HG03025 (cell line): ENCODE results near the gene C6orf52.
"Not testable (repeated sequence)": the region's sequence is repeated elsewhere in the genome, so short reads cannot be mapped to it uniquely, and the experiment has no call there.

Experiments used
- ATAC-seq: cut with Tn5 transposase; IDR thresholded peaks from one replicate; pipeline ENCODE4 v1.9.1; 2021; ENCODE audit warnings: mild to moderate bottlenecking, moderate library complexity; ENCODE audit not compliant: unreplicated experiment, low FRiP score

The C6orf52 gene

GRCh38 chr6:10694302-10695085, at the start of gene C6orf52, which contains the start of gene PAK1IP1:
C6orf52 (minus strand) TSS chr6:10694616; CDS start chr6:10687550, 7,066 bp downstream.
PAK1IP1 (plus strand) TSS chr6:10694972; CDS start chr6:10694986, 14 bp downstream.
- peak; percentile 97 for ATAC-seq

DNA sequence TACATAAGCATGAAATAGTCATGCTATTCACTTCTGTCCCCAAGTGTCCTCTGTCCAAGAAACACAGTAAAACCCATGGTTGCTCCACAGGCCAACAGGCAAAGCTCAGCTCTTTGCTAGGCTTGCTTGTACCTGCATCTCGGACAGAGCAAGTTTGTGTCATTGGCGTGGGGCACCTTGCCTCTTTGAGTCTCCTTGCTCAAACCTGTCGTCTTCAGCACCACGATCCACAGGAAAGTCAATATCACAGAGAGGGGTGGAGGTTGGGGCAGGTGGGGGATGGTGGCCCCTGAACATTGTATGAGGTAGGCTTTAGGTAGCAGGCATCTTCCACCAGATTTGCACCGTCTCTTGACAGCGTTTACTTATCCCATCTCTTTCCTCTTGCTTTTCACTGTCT, 49.1 kb upstream of the C6orf52 start:
- ATAC-seq = no peak

GRCh38 chr6:10742251-10742650, 47.8 kb upstream of the C6orf52 start:
- ATAC-seq = no peak

DNA sequence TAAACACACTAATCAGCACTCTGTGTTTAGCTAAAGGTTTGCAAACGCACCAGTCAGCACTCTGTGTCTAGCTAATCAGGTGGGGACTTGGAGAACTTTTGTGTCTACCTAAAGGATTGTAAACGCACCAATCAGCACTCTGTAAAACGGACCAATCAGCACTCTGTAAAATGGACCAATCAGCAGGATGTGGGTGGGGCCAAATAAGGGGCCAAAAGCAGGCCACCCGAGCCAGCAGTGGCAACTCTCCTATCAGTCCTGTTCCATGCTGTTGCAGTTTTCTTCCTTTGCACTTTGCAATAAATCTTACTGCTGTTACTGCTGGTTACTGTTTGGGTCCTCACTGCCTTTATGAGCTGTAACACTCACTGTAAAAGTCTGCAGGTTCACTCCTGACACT, 47.2 kb upstream of the C6orf52 start:
- ATAC-seq = not testable (repeated sequence)

- no peak for ATAC-seq
These were observed 45.6 kb upstream of the C6orf52 start for GRCh38 chr6:10740061-10740460.

DNA sequence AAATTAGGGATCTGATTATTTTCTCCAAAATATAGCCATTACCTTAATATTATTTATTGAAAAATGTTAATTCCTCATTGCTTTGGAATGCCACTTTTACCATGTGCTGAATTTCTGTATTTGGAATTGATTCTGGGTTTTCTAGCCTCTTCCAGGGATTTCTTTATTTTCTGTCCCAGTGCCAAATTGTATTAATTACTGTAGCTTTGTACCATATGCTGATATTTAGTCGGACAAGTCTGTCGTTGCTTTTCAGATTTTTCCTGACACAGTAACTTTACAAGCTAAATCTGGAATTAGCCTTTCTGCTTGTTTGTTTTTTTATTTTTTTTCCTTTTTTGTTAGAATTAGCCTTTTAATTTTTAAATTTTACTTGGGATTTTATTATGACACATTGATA, 42.3 kb upstream of the C6orf52 start:
- no peak for ATAC-seq

DNA sequence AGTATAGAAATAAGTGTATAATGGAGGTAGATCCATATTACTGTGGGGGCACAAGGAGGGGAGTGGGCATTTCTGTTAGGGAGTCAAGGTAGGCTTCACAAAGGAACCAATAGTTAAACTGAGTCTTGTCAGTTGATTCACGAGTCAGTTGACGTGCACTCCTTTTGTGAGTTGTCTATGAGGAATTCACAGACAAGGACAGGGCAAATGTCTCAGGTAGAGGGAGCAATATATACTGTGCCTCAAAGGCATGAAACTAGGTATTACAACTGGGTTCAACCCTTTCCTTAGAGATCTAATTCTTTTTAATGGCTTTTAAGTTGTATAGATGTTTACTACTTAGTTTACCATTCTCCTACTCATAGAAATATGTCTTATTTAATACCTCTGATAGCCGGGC, 39.4 kb upstream of the C6orf52 start:
- ATAC-seq = no peak

DNA sequence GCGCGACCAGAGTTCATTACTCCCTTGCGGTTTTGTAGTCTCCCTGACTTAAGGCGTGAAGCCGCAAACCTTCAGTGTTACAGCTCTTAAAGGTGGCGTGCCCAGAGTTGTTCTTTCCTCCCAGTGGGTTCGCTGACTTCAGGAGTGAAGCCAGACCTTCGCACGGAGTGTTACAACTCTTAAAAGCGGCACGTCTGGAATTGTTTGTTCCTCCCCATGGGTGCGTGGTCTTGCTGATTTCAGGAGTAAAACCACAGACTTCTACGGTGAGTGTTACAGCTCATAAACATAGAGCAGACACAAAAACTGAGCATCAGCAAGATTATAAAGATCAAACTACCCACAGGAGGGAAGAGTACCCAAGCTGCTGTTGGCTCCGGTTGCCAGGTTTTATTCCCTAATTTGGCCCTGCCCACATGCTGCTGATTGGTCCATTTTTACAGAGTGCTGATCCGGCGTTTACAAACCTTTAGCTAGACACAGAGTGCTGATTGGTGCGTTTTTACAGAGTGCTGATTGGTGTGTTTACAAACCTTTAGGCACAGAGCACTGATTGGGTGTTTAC, 38.8 kb upstream of the C6orf52 start:
- no peak for ATAC-seq

DNA sequence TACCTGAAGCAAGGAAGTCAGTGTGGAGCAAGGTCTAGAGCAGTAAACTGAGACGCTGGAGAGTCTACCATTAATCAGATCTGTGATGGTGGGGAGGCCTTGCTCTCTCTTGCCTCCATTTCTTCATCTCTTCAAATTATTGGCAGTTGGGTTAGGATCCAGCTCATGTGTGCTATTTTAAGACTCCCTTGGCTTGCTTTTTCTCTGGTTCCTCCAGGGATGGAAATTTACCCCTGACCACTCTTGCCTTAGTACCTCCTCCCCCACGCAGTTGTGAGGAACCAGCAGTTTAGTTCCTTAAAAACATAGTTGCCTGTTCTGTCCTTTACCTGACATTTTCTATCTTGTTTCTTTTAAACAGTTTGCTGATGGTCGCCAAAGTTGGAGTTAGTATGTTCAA, 35.8 kb upstream of the C6orf52 start:
- no peak for ATAC-seq

- ATAC-seq = no peak
These were observed 31.3 kb upstream of the C6orf52 start for GRCh38 chr6:10725716-10726115.

- ATAC-seq = no peak
These were observed 30.6 kb upstream of the C6orf52 start for GRCh38 chr6:10725044-10725443.

DNA sequence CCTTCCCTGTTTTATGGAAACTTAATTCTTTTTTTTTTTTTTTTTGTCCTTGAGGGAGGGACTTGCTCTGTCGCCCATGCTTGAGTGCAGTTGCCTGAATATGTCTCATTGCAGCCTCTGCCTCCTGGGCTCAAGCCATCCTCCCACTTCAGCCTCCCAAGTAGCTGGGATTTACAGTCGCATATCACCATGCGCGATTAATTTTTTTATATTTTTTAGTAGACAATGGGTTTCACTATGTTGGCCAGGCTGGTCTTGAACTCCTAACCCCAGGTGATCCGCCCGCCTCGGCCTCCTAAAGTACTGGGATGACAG, 29.1 kb upstream of the C6orf52 start:
- no peak for ATAC-seq

- peak; percentile 99 for ATAC-seq
These were observed 28.6 kb upstream of the C6orf52 start, which contains the start of gene TMEM14C for GRCh38 chr6:10722820-10723566. TMEM14C (plus strand) TSS chr6:10723070; CDS start chr6:10724614, 1,544 bp downstream.

GRCh38 chr6:10722570-10722819, 28.1 kb upstream of the C6orf52 start:
- ATAC-seq = no peak

GRCh38 chr6:10721850-10722569, 27.6 kb upstream of the C6orf52 start:
- ATAC-seq = no peak

DNA sequence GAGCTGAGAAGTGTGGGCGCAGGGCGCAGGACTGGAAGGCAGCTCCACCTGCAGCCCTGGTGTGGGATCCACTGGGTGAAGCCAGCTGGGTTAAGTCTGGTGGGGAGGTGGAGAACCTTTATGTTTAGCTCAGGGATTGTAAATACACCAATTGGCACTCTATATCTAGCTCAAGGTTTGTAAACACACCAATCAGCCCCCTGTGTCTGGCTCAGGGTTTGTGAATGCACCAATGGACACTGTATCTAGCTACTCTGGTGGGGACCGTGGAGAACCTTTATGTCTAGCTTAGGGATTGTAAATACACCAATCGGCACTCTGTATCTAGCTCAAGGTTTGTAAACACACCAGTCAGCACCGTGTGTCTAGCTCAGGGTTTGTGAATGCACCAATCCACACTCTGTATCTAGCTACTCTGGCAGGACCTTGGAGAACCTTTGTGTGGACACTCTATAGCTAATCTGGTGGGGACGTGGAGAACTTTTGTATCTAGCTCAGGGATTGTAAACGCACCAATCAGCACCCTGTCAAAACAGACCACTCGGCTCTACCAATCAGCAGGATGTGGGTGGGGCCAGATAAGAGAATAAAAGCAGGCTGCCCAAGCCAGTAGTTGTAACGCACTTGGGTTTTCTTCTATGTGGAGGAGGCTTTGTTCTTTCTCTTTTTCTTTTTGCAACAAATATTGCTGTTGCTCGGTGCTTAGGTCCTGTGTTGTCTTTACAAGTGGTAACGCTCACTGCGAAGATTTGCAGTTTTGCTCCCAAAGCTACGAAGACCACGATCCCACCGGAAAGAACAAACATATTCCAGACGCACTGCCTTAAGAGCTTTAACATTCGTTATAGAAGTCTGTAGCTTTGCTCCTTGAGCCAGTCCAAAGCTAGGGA, 26.8 kb upstream of the C6orf52 start:
- not testable (repeated sequence) for ATAC-seq

DNA sequence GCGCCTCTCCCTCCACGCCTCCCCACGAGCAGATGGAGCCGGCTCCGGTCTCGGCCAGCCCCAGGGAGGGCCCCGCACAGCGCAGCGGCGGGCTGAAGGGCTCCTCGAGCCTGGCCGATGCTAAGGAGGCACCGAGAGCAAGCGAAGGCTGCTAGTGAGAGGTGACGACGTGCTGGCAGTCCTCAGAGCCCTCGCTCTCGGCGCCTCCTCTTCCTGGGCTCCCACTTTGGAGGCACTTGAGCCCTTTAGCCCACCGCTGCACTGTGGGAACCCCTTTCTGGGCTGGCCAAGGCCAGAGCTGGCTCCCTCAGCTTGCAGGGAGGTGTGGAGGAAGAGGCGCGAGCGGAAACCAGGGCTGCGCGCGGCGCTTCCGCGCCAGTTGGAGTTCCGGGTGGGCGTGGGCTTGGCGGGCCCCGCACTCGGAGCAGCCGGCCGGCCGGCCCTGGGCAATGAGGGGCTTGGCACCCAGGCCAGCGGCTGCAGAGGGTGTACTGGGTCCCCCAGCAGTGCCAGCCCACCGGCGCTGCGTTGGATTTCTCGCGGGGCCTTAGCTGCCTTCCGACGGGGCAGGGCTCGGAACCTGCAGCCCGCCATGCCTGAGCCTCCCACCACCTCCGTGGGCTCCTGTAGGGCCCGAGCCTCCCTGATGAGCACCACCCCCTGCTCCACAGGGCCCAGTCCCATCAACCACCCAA, 26.0 kb upstream of the C6orf52 start:
- no peak for ATAC-seq

DNA sequence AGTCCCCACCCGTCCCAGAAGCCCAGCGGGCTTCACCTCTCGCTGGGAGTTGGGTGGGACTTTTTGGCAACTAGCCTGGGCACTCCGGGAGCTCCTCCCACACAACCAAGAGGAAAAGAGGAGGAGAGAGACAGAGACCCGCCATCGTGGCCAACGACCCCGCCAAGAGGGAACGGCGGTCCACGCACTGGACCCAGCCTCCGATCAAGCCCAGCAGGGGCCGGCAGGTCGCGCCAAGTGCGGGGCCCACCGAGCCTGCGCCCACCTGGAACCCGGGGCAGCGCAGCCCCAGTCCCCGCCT, 25.5 kb upstream of the C6orf52 start:
- ATAC-seq = no peak

GRCh38 chr6:10719296-10719963, 25.0 kb upstream of the C6orf52 start:
- no peak for ATAC-seq
